Measurements from ENCODE around the gene SPON1.
"Not testable (repeated sequence)": the region's sequence is repeated elsewhere in the genome, so short reads cannot be mapped to it uniquely, and the experiment has no call there.

Gene SPON1

DNA sequence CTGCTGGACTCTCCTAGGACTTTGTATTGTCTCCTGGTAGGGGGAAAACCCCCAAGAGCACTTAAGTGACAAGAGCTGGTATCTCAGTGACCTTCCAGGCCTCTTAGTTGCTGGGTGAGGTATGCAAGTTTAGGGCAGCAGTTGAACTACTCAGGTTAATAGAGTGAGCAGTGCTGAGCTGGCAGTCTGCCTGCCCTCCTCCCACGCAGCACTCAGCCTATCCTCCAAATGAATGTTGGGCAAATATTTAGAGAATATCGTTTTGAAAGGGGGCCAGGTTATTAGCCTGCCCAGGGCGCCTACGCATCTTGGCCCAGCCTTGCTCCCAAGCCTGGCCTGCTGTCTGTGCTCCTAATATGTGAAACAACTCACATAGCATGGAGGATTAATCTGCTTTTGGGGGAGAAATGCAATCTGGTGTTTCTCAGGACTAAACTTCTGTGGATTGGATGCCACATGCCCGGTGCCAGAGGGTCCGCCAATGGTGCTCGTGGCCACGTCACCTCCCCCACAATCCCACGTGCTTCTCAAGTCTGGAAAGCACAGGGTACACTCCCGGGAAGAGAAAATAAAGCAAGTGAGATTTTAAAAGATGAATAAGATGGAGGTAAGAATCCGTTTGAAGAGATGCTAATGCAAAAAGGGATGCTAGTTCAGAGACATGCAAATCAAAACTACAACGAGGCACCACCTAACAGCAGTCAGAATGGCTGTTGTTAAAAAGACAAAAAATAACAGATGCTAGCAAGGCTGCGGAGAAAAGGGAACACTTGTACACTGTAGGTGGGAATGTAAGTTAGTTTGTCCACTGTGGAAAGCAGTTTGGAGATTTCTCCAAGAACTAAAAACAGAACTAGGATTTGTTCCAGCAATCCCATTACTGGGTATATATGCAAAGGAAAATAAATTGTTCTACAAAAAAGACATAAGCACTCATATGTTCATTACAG lies 67.7 kb downstream of the SPON1 start:
- in situ Hi-C loops (cut with MboI; ENCODE audit: low sequenced_read_pairs): no loop called here

GRCh38 chr11:14035526-14035925 lies 73.0 kb downstream of the SPON1 start:
- in situ Hi-C loops (cut with MboI; ENCODE audit: low sequenced_read_pairs): not testable (repeated sequence)

- in situ Hi-C loops (cut with MboI; ENCODE audit: low sequenced_read_pairs): no loop called here
Observed at GRCh38 chr11:14036469-14036868, 73.9 kb downstream of the SPON1 start.

DNA sequence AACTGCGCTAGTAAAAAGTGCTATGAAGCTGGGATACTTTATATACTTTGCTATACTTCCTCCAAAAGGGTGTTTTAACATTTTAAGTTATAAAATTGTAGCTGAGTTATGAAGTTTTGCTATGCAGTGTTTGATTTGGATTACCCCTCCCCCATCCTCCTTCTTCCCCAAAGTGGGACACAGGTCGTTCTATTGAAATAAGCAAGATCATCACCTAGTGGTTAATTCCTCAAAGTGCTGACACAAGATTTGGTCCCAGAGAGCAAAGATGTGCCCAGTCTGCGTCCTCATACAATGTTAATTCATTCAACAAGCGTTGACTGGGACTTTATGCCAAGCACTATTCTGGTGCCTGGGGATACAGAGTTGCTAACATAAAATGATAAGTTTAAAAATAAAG lies 78.5 kb downstream of the SPON1 start:
- in situ Hi-C loops (cut with MboI; ENCODE audit: low sequenced_read_pairs): no loop called here

- in situ Hi-C loops (cut with MboI; ENCODE audit: low sequenced_read_pairs): no loop called here
Observed at GRCh38 chr11:14041565-14041964, 79.0 kb downstream of the SPON1 start.

- in situ Hi-C loops (cut with MboI; ENCODE audit: low sequenced_read_pairs): no loop called here
Observed at GRCh38 chr11:14042686-14043465, 80.4 kb downstream of the SPON1 start.

DNA sequence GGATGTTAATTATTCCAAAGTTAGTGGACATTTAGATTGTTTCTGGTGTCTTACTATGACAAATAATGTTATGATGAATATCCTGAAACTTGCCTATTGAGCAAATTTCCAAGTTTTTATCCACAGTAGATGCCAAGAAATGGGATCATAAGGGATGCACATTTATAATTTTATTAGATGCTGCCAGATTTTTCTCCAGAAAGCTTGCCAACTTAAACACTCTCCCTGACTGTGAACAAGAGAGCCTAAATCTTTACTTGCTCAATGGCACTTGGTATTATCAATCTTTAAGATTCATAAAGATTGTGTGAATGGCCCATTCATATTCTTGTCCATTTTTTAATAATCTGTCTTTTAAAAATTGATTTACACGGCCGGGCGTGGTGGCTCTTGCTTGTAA lies 82.4 kb downstream of the SPON1 start:
- in situ Hi-C loops (cut with MboI; ENCODE audit: low sequenced_read_pairs): no loop called here

DNA sequence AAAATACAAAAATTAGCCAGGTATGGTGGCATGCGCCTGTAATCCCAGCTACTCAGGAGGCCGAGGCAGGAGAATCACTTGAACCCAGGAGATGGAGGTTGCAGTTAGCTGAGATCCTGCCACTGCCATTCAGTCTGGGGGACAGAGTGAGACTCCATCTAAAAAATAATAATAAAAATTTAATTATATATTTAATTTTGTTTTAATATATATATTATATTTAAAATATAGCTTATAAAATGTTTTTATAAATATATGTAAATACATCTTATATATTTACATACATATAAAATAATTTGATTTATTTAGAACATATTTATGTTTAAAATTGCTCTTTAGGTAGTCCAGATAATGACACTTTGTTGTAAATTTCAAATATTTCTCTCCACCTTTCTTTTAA lies 82.9 kb downstream of the SPON1 start:
- in situ Hi-C loops (cut with MboI; ENCODE audit: low sequenced_read_pairs): no loop called here

- in situ Hi-C loops (cut with MboI; ENCODE audit: low sequenced_read_pairs): no loop called here
Observed at GRCh38 chr11:14052198-14052597, 89.7 kb downstream of the SPON1 start.

GRCh38 chr11:14054116-14055107 lies 91.9 kb downstream of the SPON1 start:
- in situ Hi-C loops (cut with MboI; ENCODE audit: low sequenced_read_pairs): no loop called here

- in situ Hi-C loops (cut with MboI; ENCODE audit: low sequenced_read_pairs): no loop called here
Observed at GRCh38 chr11:14055936-14056335, 93.4 kb downstream of the SPON1 start.

GRCh38 chr11:14058061-14058460 lies 95.5 kb downstream of the SPON1 start:
- in situ Hi-C loops (cut with MboI; ENCODE audit: low sequenced_read_pairs): no loop called here

DNA sequence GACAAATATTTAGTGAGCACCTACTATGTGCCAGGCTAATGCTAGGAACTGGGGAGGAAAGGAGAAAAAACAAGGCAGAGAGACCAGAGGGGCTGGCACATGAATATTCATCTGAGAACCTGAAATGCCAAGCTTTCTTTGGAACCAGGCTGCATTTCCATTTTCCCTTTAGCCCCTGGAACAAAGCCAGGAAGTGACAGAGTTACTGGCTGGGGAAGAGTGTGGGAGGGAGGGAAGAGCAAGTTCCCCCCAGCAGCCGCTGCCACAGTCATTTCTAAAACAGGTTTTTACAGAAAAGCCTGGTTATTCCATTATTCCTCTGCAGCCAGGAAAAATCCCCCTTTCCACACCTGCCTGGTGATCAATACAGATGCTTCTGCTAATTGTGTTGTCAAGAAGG lies 97.0 kb downstream of the SPON1 start:
- in situ Hi-C loops (cut with MboI; ENCODE audit: low sequenced_read_pairs): no loop called here

DNA sequence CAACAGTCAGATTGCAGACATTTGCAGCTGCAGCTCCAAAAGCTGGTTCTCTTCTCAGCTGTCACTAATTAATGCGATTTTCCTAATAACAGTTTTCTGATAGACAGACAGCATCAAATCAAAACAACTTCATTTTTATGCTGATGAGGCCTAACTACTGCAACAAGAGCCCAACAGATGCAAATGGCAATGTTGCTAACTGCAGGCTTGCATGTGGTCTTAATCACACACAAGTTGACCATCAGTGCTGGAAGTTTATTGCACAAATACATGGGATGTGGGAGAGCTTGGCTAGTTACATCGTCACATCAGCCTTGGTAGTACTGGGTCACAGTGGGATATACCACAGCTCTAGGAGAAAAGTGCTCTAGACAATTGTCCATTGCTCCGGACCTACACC lies 99.2 kb downstream of the SPON1 start:
- in situ Hi-C loops (cut with MboI; ENCODE audit: low sequenced_read_pairs): no loop called here

DNA sequence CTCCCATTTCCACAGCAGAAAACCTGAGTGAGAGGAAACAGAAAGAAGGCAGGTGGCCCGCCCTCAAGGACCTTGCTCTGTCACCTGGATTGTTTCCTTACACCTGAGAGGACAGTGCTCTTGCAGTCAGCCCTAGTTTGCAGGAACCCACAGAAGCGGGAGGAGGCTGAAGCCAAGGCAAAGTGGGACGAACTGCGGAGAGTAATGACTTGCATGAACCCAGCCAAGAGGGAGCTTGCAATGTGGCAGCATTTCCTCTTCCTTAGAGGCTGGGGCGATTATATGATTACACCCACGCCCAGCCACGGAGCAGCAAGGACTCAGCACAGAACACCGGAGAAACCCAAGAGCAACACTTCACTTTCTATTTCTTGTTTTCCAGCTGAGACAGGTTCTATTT lies 102.6 kb downstream of the SPON1 start:
- in situ Hi-C loops (cut with MboI; ENCODE audit: low sequenced_read_pairs): no loop called here

- in situ Hi-C loops (cut with MboI; ENCODE audit: low sequenced_read_pairs): no loop called here
Observed at GRCh38 chr11:14065681-14066080, 103.2 kb downstream of the SPON1 start.

DNA sequence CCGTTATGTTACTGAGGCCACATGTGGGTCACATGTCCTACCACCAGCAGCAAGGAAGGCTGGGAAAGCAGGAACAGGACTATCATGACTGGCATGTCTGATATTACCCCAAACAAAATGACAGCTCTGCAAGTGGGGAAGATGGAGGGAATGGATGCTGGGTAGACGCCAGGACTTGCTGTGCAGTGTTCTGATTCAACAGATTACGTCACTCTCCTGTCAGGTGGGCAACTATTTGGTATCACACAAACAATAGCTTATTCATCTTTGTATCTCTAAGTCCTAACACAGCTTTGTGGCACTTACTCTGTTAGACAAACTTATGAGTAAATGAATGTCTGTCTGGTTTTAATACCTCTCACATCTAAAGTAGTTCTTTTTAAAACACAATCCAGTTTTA lies 105.2 kb downstream of the SPON1 start:
- in situ Hi-C loops (cut with MboI; ENCODE audit: low sequenced_read_pairs): no loop called here

GRCh38 chr11:14070896-14071295 lies 108.4 kb downstream of the SPON1 start:
- in situ Hi-C loops (cut with MboI; ENCODE audit: low sequenced_read_pairs): no loop called here

- in situ Hi-C loops (cut with MboI; ENCODE audit: low sequenced_read_pairs): no loop called here
Observed at GRCh38 chr11:14073849-14074476, 111.4 kb downstream of the SPON1 start.
